Gastroesophageal sphincter (tissue), 4 donors: Measurements from ENCODE around the gene GATAD2A. TPM values are rescaled to one million over a fixed set of nuclear protein-coding genes. Genes with fewer than 3 reads are reported as not detected.
"Not testable (repeated sequence)": the region's sequence is repeated elsewhere in the genome, so short reads cannot be mapped to it uniquely, and the experiment has no call there.

Experiments
- ATAC-seq: fragments of 150-250 bp; one replicate; pipeline ENCODE4 v1.9.1; 2016; ENCODE audit warnings: mild to moderate bottlenecking, moderate library complexity
- H3K27ac ChIP-seq, 4 donors: fragments of 200-600 bp; sonication (generic) in 3 of 4; 1 replicate in 3 of 4; 2 replicates in 1 of 4; pipeline ENCODE4 v1.5.1; 2016 to 2019
- H3K27me3 ChIP-seq: fragments of 200-600 bp; sonication (generic); one replicate; pipeline ENCODE4 v1.5.1; 2019
- H3K36me3 ChIP-seq, 2 donors: fragments of 200-600 bp; sonication (generic); one replicate each; pipeline ENCODE4 v1.5.1; 2019; ENCODE audit warnings: control low read depth in 1 of 2
- H3K4me1 ChIP-seq, 3 donors: fragments of 200-600 bp; sonication (generic); 1 replicate in 2 of 3; 2 replicates in 1 of 3; pipeline ENCODE4 v1.5.1; 2016 to 2019; ENCODE audit warnings: control low read depth in 2 of 3
- H3K4me3 ChIP-seq, 2 donors: fragments of 200-600 bp; sonication (generic); one replicate each; pipeline ENCODE4 v1.5.1; 2019; ENCODE audit warnings: mild to moderate bottlenecking in 1 of 2, moderate library complexity in 1 of 2
- H3K9me3 ChIP-seq, 3 donors: fragments of 200-600 bp; sonication (generic); one replicate each; pipeline ENCODE4 v1.5.1; 2017 to 2019; ENCODE audit warnings: control low read depth in 2 of 3
- CTCF ChIP-seq, 4 experiments: fragments of 200-600 bp in 2 of 4; fragments of 450-650 bp in 2 of 4; sonication (generic) in 1 of 4; IDR thresholded peaks; one replicate each; pipeline ENCODE4 v1.5.1; 2017 to 2019; ENCODE audit warnings: antibody characterized with exemption in 4 of 4, mild to moderate bottlenecking in 2 of 4, moderate library complexity in 2 of 4
- EP300 ChIP-seq: sonication (generic); formaldehyde crosslinking; IDR thresholded peaks from one replicate; pipeline ENCODE4 v1.6.1; 2017; ENCODE audit warnings: antibody characterized with exemption, mild to moderate bottlenecking
- POLR2A ChIP-seq, 2 donors: fragments of 450-650 bp; IDR thresholded peaks; one replicate each; pipeline ENCODE4 v1.6.1; 2017; ENCODE audit warnings: antibody characterized with exemption in 2 of 2, mild to moderate bottlenecking in 2 of 2, moderate library complexity in 1 of 2
- POLR2AphosphoS5 ChIP-seq: sonication (generic); formaldehyde crosslinking; IDR thresholded peaks from one replicate; pipeline ENCODE4 v1.6.1; 2017; ENCODE audit warnings: antibody characterized with exemption
- WGBS, 2 donors: methylation state at CpG; one replicate each; pipeline ENCODE4 v1.1.5; 2018; ENCODE audit warnings: low coverage in 1 of 2; 5-methylcytosine and 5-hydroxymethylcytosine counted together
- total RNA-seq, 4 donors: library from RNA; depleted of rRNA; stranded (reverse); fragments of >200 nt; gene quantifications; one replicate each; pipeline ENCODE4 v1.1.0, GENCODE V29; 2016

GATAD2A gene
- total RNA-seq, 4 donors from 2014 or later, result 30.9 to 69.0 (median 36.6) TPM

GRCh38 chr19:19466201-19466600, 60.7 kb downstream of the GATAD2A start:
- no peak for TF ChIP-seq POLR2AphosphoS5
- no peak for TF ChIP-seq POLR2A (IDR thresholded peaks at IDR 0.05)
- TF ChIP-seq CTCF (IDR thresholded peaks at IDR 0.05), result no peak
- TF ChIP-seq EP300, result no peak
- no peak for ATAC-seq
- no peak overlapping the region for H3K27ac ChIP-seq

GRCh38 chr19:19468424-19469050, 63.1 kb downstream of the GATAD2A start:
- Histone ChIP-seq H3K4me3 (no peak overlapping the region), H3K27ac (no peak overlapping the region), H3K36me3 (peaks cover 0 to 43% of the 10 kb centered on the region in 2 donors), H3K4me1 (peaks cover 0 to 18% (median 11%) of the 10 kb centered on the region in 3 donors), H3K9me3 (peaks cover 0 to 27% (median 0%) of the 10 kb centered on the region in 3 donors), H3K27me3 (no peaks in the 10 kb centered on the region)
- ATAC-seq, result no peak
- WGBS, 2 donors, result 89 to 100% methylated on average over 1 to 2 of the region's 2 CpGs
- no peak for TF ChIP-seq EP300
- TF ChIP-seq POLR2A (IDR thresholded peaks at IDR 0.05), result no peak

More at GRCh38 chr19:19466201-19466600, 60.7 kb downstream of the GATAD2A start:
- Histone ChIP-seq H3K4me3 (no peak overlapping the region), H3K27me3 (no peaks in the 10 kb centered on the region), H3K36me3 (peaks cover 0 to 32% of the 10 kb centered on the region in 2 donors), H3K4me1 (peaks cover 7 to 41% (median 34%) of the 10 kb centered on the region in 3 donors), H3K9me3 (peaks cover 0 to 27% (median 0%) of the 10 kb centered on the region in 3 donors)
- 33% methylated on average over 1 of the region's 6 CpGs; no CpG with 5 or more reads in 1 of the 2 donors for WGBS, 2 donors

- peaks cover 0 to 50% of the 10 kb centered on the region in 2 donors for H3K36me3 ChIP-seq
- no peak for TF ChIP-seq POLR2A (IDR thresholded peaks at IDR 0.05)
Observed at GRCh38 chr19:19470579-19470978, 65.1 kb downstream of the GATAD2A start.

GRCh38 chr19:19471682-19472081, 66.2 kb downstream of the GATAD2A start:
- H3K4me3 ChIP-seq, result no peak overlapping the region
- H3K9me3 ChIP-seq, result peaks cover 0 to 26% (median 0%) of the 10 kb centered on the region in 3 donors
- peaks cover 0 to 39% of the 10 kb centered on the region in 2 donors for H3K36me3 ChIP-seq
- H3K4me1 ChIP-seq, result peaks cover 0 to 29% (median 0%) of the 10 kb centered on the region in 3 donors
- ATAC-seq, result no peak
- no peak overlapping the region for H3K27ac ChIP-seq
- H3K27me3 ChIP-seq, result no peaks in the 10 kb centered on the region
- 89 to 93% methylated on average over 1 to 6 of the region's 6 CpGs for WGBS, 2 donors
- TF ChIP-seq CTCF (IDR thresholded peaks at IDR 0.05), result no peak
- TF ChIP-seq EP300, result no peak
- no peak for TF ChIP-seq POLR2A (IDR thresholded peaks at IDR 0.05)
- no peak for TF ChIP-seq POLR2AphosphoS5

More at GRCh38 chr19:19470579-19470978, 65.1 kb downstream of the GATAD2A start:
- Histone ChIP-seq H3K4me3 (no peak overlapping the region), H3K27ac (no peak overlapping the region), H3K27me3 (no peaks in the 10 kb centered on the region), H3K9me3 (peaks cover 0 to 27% (median 0%) of the 10 kb centered on the region in 3 donors), H3K4me1 (peaks cover 0 to 19% (median 0%) of the 10 kb centered on the region in 3 donors)
- 93 to 94% methylated on average over 2 to 3 of the region's 3 CpGs for WGBS, 2 donors
- ATAC-seq, result no peak

GRCh38 chr19:19472106-19472505, 66.6 kb downstream of the GATAD2A start:
- H3K27me3 ChIP-seq, H3K4me3 ChIP-seq, ATAC-seq, H3K27ac ChIP-seq: not testable (repeated sequence)
- Histone ChIP-seq H3K9me3 (peaks cover 0 to 22% (median 0%) of the 10 kb centered on the region in 3 donors), H3K4me1 (peaks cover 0 to 29% (median 0%) of the 10 kb centered on the region in 3 donors), H3K36me3 (peaks cover 0 to 35% of the 10 kb centered on the region in 2 donors)
- 87 to 88% methylated on average over 2 to 5 of the region's 5 CpGs for WGBS, 2 donors

GRCh38 chr19:19475015-19475765, 69.7 kb downstream of the GATAD2A start:
- H3K27me3 ChIP-seq, result no peaks in the 10 kb centered on the region
- WGBS, 2 donors, result 63 to 71% methylated on average over 4 to 6 of the region's 21 CpGs
- no peak overlapping the region for H3K4me3 ChIP-seq
- no peak overlapping the region for H3K27ac ChIP-seq
- no peak for ATAC-seq
- no peaks in the 10 kb centered on the region for H3K9me3 ChIP-seq
- TF ChIP-seq EP300 (no peak), POLR2AphosphoS5 (no peak), POLR2A (IDR thresholded peaks at IDR 0.05) (no peak)
- peaks cover 0 to 29% (median 3%) of the 10 kb centered on the region in 3 donors for H3K4me1 ChIP-seq
- peaks cover 0 to 24% of the 10 kb centered on the region in 2 donors for H3K36me3 ChIP-seq
